HUES48 (cell line): Measurements from ENCODE around the gene KIF3B.

Experiments used
- H3K27ac ChIP-seq: one replicate; pipeline ENCODE4 v1.7.0; 2013; ENCODE audit warnings: low read depth, low read length, inconsistent platforms
- H3K27me3 ChIP-seq: 2 replicates; pipeline ENCODE4 v1.6.1; 2013; ENCODE audit warnings: mild to moderate bottlenecking, low read length; ENCODE audit not compliant: control insufficient read depth, insufficient read depth
- H3K36me3 ChIP-seq: 2 replicates; pipeline ENCODE4 v1.6.1; 2013; ENCODE audit warnings: low read length; ENCODE audit not compliant: control insufficient read depth, insufficient read depth
- H3K4me1 ChIP-seq: 2 replicates; pipeline ENCODE4 v1.6.1; 2013; ENCODE audit warnings: mild to moderate bottlenecking, low read length; ENCODE audit not compliant: control insufficient read depth, insufficient read depth
- H3K4me3 ChIP-seq: 2 replicates; pipeline ENCODE4 v1.5.1; 2013; ENCODE audit warnings: mild to moderate bottlenecking, low read depth, low read length
- H3K9ac ChIP-seq: 2 replicates; pipeline ENCODE4 v1.6.1; 2013; ENCODE audit warnings: mild to moderate bottlenecking, low read depth, low read length, moderate library complexity
- H3K9me3 ChIP-seq: 2 replicates; pipeline ENCODE4 v1.6.1; 2013; ENCODE audit warnings: low read length; ENCODE audit not compliant: control insufficient read depth, insufficient read depth

The KIF3B gene

GRCh38 chr20:32277361-32278198 lies at the start of gene KIF3B:
KIF3B (plus strand) TSS chr20:32277651; CDS start chr20:32309778, 32,127 bp downstream.
- no peaks in the 10 kb centered on the region; the same call in 1 of the 2 replicates for H3K4me1 ChIP-seq
- H3K36me3 ChIP-seq: no peaks in the 10 kb centered on the region
- H3K9me3 ChIP-seq: no peaks in the 10 kb centered on the region
- peak within 1 kb of the TSS; percentile 94 for H3K4me3 ChIP-seq
- no peak within 1 kb of the TSS for H3K27ac ChIP-seq
- no peaks in the 10 kb centered on the region for H3K27me3 ChIP-seq
- peak within 1 kb of the TSS; percentile 61 for H3K9ac ChIP-seq

- Histone ChIP-seq H3K4me3 (no peak overlapping the region), H3K4me1 (no peaks in the 10 kb centered on the region), H3K27me3 (no peaks in the 10 kb centered on the region), H3K27ac (no peak overlapping the region), H3K36me3 (peaks cover 80% of the 10 kb centered on the region), H3K9ac (no peak overlapping the region), H3K9me3 (no peaks in the 10 kb centered on the region)
Measured at GRCh38 chr20:32227744-32228688, 49.4 kb upstream of the KIF3B start.

GRCh38 chr20:32229251-32229747 lies 48.2 kb upstream of the KIF3B start:
- peaks cover 83% of the 10 kb centered on the region for H3K36me3 ChIP-seq
- no peaks in the 10 kb centered on the region for H3K9me3 ChIP-seq
- no peak overlapping the region for H3K27ac ChIP-seq
- no peak overlapping the region for H3K9ac ChIP-seq
- no peaks in the 10 kb centered on the region for H3K4me1 ChIP-seq
- H3K27me3 ChIP-seq: no peaks in the 10 kb centered on the region
- no peak overlapping the region for H3K4me3 ChIP-seq

GRCh38 chr20:32230707-32231106 lies 46.7 kb upstream of the KIF3B start:
- H3K27ac ChIP-seq: no peak overlapping the region
- no peak overlapping the region for H3K4me3 ChIP-seq
- H3K4me1 ChIP-seq: no peaks in the 10 kb centered on the region
- H3K36me3 ChIP-seq: peaks cover 89% of the 10 kb centered on the region
- no peaks in the 10 kb centered on the region for H3K9me3 ChIP-seq
- no peaks in the 10 kb centered on the region for H3K27me3 ChIP-seq
- H3K9ac ChIP-seq: no peak overlapping the region

- Histone ChIP-seq H3K4me1 (no peaks in the 10 kb centered on the region), H3K27me3 (no peaks in the 10 kb centered on the region), H3K9ac (no peak overlapping the region), H3K4me3 (no peak overlapping the region), H3K27ac (no peak overlapping the region), H3K9me3 (no peaks in the 10 kb centered on the region), H3K36me3 (peaks cover 86% of the 10 kb centered on the region)
Measured at GRCh38 chr20:32231245-32231644, 46.2 kb upstream of the KIF3B start.

- Histone ChIP-seq H3K9ac (no peak overlapping the region), H3K9me3 (no peaks in the 10 kb centered on the region), H3K27me3 (no peaks in the 10 kb centered on the region), H3K4me1 (no peaks in the 10 kb centered on the region), H3K36me3 (peaks cover 80% of the 10 kb centered on the region), H3K27ac (no peak overlapping the region), H3K4me3 (no peak overlapping the region)
Measured at GRCh38 chr20:32231847-32232246, 45.6 kb upstream of the KIF3B start.

- Histone ChIP-seq H3K27ac (no peak overlapping the region), H3K27me3 (no peaks in the 10 kb centered on the region), H3K4me3 (no peak overlapping the region), H3K36me3 (peaks cover 77% of the 10 kb centered on the region), H3K9me3 (no peaks in the 10 kb centered on the region), H3K9ac (no peak overlapping the region), H3K4me1 (no peaks in the 10 kb centered on the region)
Measured at GRCh38 chr20:32232326-32232886, 45.0 kb upstream of the KIF3B start.

GRCh38 chr20:32233286-32233685 lies 44.2 kb upstream of the KIF3B start:
- H3K36me3 ChIP-seq: peaks cover 68% of the 10 kb centered on the region
- no peak overlapping the region for H3K9ac ChIP-seq
- H3K4me1 ChIP-seq: no peaks in the 10 kb centered on the region
- H3K9me3 ChIP-seq: no peaks in the 10 kb centered on the region
- no peaks in the 10 kb centered on the region for H3K27me3 ChIP-seq
- no peak overlapping the region for H3K27ac ChIP-seq
- H3K4me3 ChIP-seq: no peak overlapping the region

GRCh38 chr20:32234135-32234808 lies 43.2 kb upstream of the KIF3B start:
- Histone ChIP-seq H3K27ac (no peak overlapping the region), H3K9me3 (no peaks in the 10 kb centered on the region), H3K27me3 (no peaks in the 10 kb centered on the region), H3K4me1 (peaks cover 6% of the 10 kb centered on the region; the same call in 1 of the 2 replicates), H3K36me3 (peaks cover 58% of the 10 kb centered on the region), H3K4me3 (no peak overlapping the region), H3K9ac (no peak overlapping the region)

GRCh38 chr20:32235331-32236047 lies 42.0 kb upstream of the KIF3B start:
- peaks cover 15% of the 10 kb centered on the region for H3K4me1 ChIP-seq
- H3K27ac ChIP-seq: no peak overlapping the region
- peaks cover 52% of the 10 kb centered on the region for H3K36me3 ChIP-seq
- H3K9me3 ChIP-seq: no peaks in the 10 kb centered on the region
- H3K27me3 ChIP-seq: no peaks in the 10 kb centered on the region
- no peak overlapping the region for H3K9ac ChIP-seq
- H3K4me3 ChIP-seq: no peak overlapping the region
